Bronchial epithelial cell (primary cell): Measurements from ENCODE around the gene TRAPPC3. TPM values are rescaled to one million over a fixed set of nuclear protein-coding genes. Genes with fewer than 3 reads are reported as not detected.

Experiments used
- DNase-seq: peaks from one replicate; pipeline ENCODE4 v3.0.0-alpha.2; 2010; ENCODE audit warnings: low read depth
- FAIRE-seq: peaks from 2 replicates; lab custom pipeline; 2011; peaks lifted over from hg19 to GRCh38; lab: Jason Lieb, UNC
- H3K27me3 ChIP-seq: 2 replicates; pipeline ENCODE4 v1.5.1; 2011; ENCODE audit warnings: low read length; ENCODE audit not compliant: control insufficient read depth, insufficient read depth
- H3K36me3 ChIP-seq: 2 replicates; pipeline ENCODE4 v1.5.1; 2011; ENCODE audit warnings: low read length; ENCODE audit not compliant: control insufficient read depth, insufficient read depth
- H3K4me3 ChIP-seq: 2 replicates; pipeline ENCODE4 v1.5.1; 2011; ENCODE audit warnings: mild to moderate bottlenecking, low read depth, low read length, control low read depth
- CTCF ChIP-seq: IDR thresholded peaks from 2 replicates; pipeline ENCODE4 v1.5.1; 2011; ENCODE audit warnings: mild to moderate bottlenecking, moderate library complexity, low read length, control low read depth, inconsistent platforms; ENCODE audit not compliant: insufficient read depth, severe bottlenecking
- total RNA-seq: library from RNA; depleted of rRNA; stranded (reverse); fragments of >200 nt; gene quantifications from 2 replicates; pipeline ENCODE4 v1.2.1, GENCODE V29; 2014

TRAPPC3 gene
- total RNA-seq, 1 donor from 2014 or later: 105 TPM

GRCh38 chr1:36116901-36117300 lies 32.4 kb downstream of the TRAPPC3 start:
- no peak overlapping the region for H3K4me3 ChIP-seq
- H3K36me3 ChIP-seq: no peaks in the 10 kb centered on the region
- FAIRE-seq (no peak), DNase-seq (no peak)
- TF ChIP-seq CTCF: no peak
- no peaks in the 10 kb centered on the region for H3K27me3 ChIP-seq

- peak; percentile 40 for DNase-seq
- TF ChIP-seq CTCF: no peak
- Histone ChIP-seq H3K4me3 (no peak overlapping the region), H3K27me3 (no peaks in the 10 kb centered on the region), H3K36me3 (no peaks in the 10 kb centered on the region)
- FAIRE-seq: no peak
Observed at GRCh38 chr1:36115931-36116330, 33.4 kb downstream of the TRAPPC3 start.

GRCh38 chr1:36115200-36115669 lies 34.1 kb downstream of the TRAPPC3 start:
- no peaks in the 10 kb centered on the region for H3K27me3 ChIP-seq
- H3K36me3 ChIP-seq: no peaks in the 10 kb centered on the region
- no peak for TF ChIP-seq CTCF
- H3K4me3 ChIP-seq: no peak overlapping the region
- FAIRE-seq: no peak
- DNase-seq: no peak

- FAIRE-seq (no peak), DNase-seq (no peak)
- TF ChIP-seq CTCF: no peak
- Histone ChIP-seq H3K36me3 (no peaks in the 10 kb centered on the region), H3K27me3 (no peaks in the 10 kb centered on the region), H3K4me3 (no peak overlapping the region)
Observed at GRCh38 chr1:36114371-36114770, 34.9 kb downstream of the TRAPPC3 start.

- FAIRE-seq (no peak), DNase-seq (no peak)
- no peaks in the 10 kb centered on the region for H3K27me3 ChIP-seq
Observed at GRCh38 chr1:36112823-36113222, 36.5 kb downstream of the TRAPPC3 start.

More at GRCh38 chr1:36112823-36113222, 36.5 kb downstream of the TRAPPC3 start:
- Histone ChIP-seq H3K4me3 (no peak overlapping the region), H3K36me3 (no peaks in the 10 kb centered on the region)
- TF ChIP-seq CTCF: no peak
